Measurements from ENCODE around the gene ZBED2.

Gene ZBED2

GRCh38 chr3:111595232-111595631 lies at the start of gene ZBED2:
ZBED2 (minus strand) TSS chr3:111595346; CDS start chr3:111594201, 1,145 bp downstream.
- Histone ChIP-seq H3K27ac (ENCODE audit: extremely low read depth, low read depth, low read length) (no peak within 1 kb of the TSS), H3K9me3 (ENCODE audit: control insufficient read depth, insufficient read depth, low read depth, low read length) (no peaks in the 10 kb centered on the region), H3K36me3 (ENCODE audit: control insufficient read depth in 2 of 2, insufficient read depth in 1 of 2, low read length in 2 of 2) (no peaks in the 10 kb centered on the region), H3K4me3 (ENCODE audit: low read depth, low read length) (no peak within 1 kb of the TSS), H3K4me1 (ENCODE audit: control insufficient read depth, insufficient read depth, low read length) (no peaks in the 10 kb centered on the region)
- CTCF ChIA-PET: interaction anchor here (0.6 kb wide), 1 partner anchor 320 kb away, joined by 3 read pairs; no protein-coding TSS in a partner anchor
- POLR2A ChIA-PET: no interaction called here
- no peak for TF ChIP-seq ZSCAN23 (tag by site-specific recombination; IDR thresholded peaks at IDR 0.05)
- no peak for TF ChIP-seq ZNF580 (tag by site-specific recombination; IDR thresholded peaks at IDR 0.05)
- TF ChIP-seq ZNF202 (tag by site-specific recombination; IDR thresholded peaks at IDR 0.05; ENCODE audit: borderline replicate concordance): no peak
- no peak for TF ChIP-seq ZNF239 (tag by site-specific recombination; IDR thresholded peaks at IDR 0.05)
- no peak for TF ChIP-seq ZSCAN5A (tag by site-specific recombination; IDR thresholded peaks at IDR 0.05)
- TF ChIP-seq GLIS1 (tag by site-specific recombination; IDR thresholded peaks at IDR 0.05): no peak
- no peak for TF ChIP-seq ZNF449 (tag by site-specific recombination; IDR thresholded peaks at IDR 0.05)
- no peak for TF ChIP-seq TSHZ1 (tag by site-specific recombination; IDR thresholded peaks at IDR 0.05; ENCODE audit: borderline replicate concordance)

GRCh38 chr3:111639316-111639715 lies 44.2 kb upstream of the ZBED2 start:
- no peaks in the 10 kb centered on the region for H3K36me3 ChIP-seq (ENCODE audit: control insufficient read depth in 2 of 2, insufficient read depth in 1 of 2, low read length in 2 of 2)
- no peaks in the 10 kb centered on the region for H3K4me1 ChIP-seq (ENCODE audit: control insufficient read depth, insufficient read depth, low read length)
- no peak overlapping the region for H3K27ac ChIP-seq (ENCODE audit: extremely low read depth, low read depth, low read length)
- ChIA-PET POLR2A (no interaction called here), CTCF (interaction anchor here (0.7 kb wide), 1 partner anchor 31 kb away, joined by 3 read pairs; no protein-coding TSS in a partner anchor)
- no peaks in the 10 kb centered on the region for H3K9me3 ChIP-seq (ENCODE audit: control insufficient read depth, insufficient read depth, low read depth, low read length)
- no peak overlapping the region for H3K4me3 ChIP-seq (ENCODE audit: low read depth, low read length)
- TF ChIP-seq EGR2 (tag by site-specific recombination; IDR thresholded peaks at IDR 0.05; ENCODE audit: low read depth) (no peak), HOXD13 (CRISPR knock-in tag; IDR thresholded peaks at IDR 0.05; ENCODE audit: borderline replicate concordance) (no peak), ZNF747 (tag by site-specific recombination; IDR thresholded peaks at IDR 0.05) (no peak), ZBTB44 (tag by site-specific recombination; IDR thresholded peaks at IDR 0.05) (no peak), ZNF121 (tag by site-specific recombination; IDR thresholded peaks at IDR 0.05) (no peak), PRDM10 (tag by site-specific recombination; IDR thresholded peaks at IDR 0.05) (no peak), PBX3 (CRISPR knock-in tag; IDR thresholded peaks at IDR 0.05) (no peak), ZNF175 (tag by site-specific recombination; IDR thresholded peaks at IDR 0.05) (no peak), BCL11A (tag by site-specific recombination; IDR thresholded peaks at IDR 0.05; ENCODE audit: low read depth) (no peak), ZNF530 (tag by site-specific recombination; IDR thresholded peaks at IDR 0.05; ENCODE audit: low read depth) (no peak), ZNF623 (tag by site-specific recombination; IDR thresholded peaks at IDR 0.05) (no peak), ZNF223 (tag by site-specific recombination; IDR thresholded peaks at IDR 0.05) (no peak), ZNF626 (tag by site-specific recombination; IDR thresholded peaks at IDR 0.05) (no peak), YY1 (tag by site-specific recombination; IDR thresholded peaks at IDR 0.05) (no peak)
